CD4-positive, alpha-beta memory T cell (primary cell): ENCODE results near the gene LAMC3. TPM values are rescaled to one million over a fixed set of nuclear protein-coding genes. Genes with fewer than 3 reads are reported as not detected.
A peak's percentile ranks its signal among the peaks of the same experiment; 100 is the strongest.

Experiments
- CTCF ChIA-PET: fragments of 350-600 bp; sonication (Branson Sonifier 250); formaldehyde crosslinking; loops from one replicate; lab custom pipeline; 2021; ENCODE audit warnings: inconsistent platforms; ENCODE audit not compliant: partially characterized antibody; lab: Charles Lee
- POLR2A ChIA-PET: fragments of 350-600 bp; sonication (Branson Sonifier 250); formaldehyde crosslinking; loops from one replicate; lab custom pipeline; 2021; ENCODE audit not compliant: partially characterized antibody; lab: Charles Lee
- DNase-seq, 5 donors: peaks; one replicate each; pipeline versions ENCODE4 v3.0.0 to v3.0.0-alpha.2; 2020 to 2022; ENCODE audit warnings: mixed read lengths in 1 of 5
- H3K27ac ChIP-seq: one replicate; pipeline ENCODE4 v1.7.0; 2013; ENCODE audit warnings: low read depth, low read length
- H3K27me3 ChIP-seq: 2 replicates; pipeline ENCODE4 v1.7.0; 2013; ENCODE audit warnings: mild to moderate bottlenecking, low read length, moderate library complexity; ENCODE audit not compliant: insufficient read depth
- H3K36me3 ChIP-seq: 2 replicates; pipeline ENCODE4 v1.7.0; 2013; ENCODE audit warnings: mild to moderate bottlenecking, low read length, moderate library complexity; ENCODE audit not compliant: insufficient read depth
- H3K4me1 ChIP-seq: 2 replicates; pipeline ENCODE4 v1.7.0; 2013; ENCODE audit warnings: mild to moderate bottlenecking, low read length, moderate library complexity; ENCODE audit not compliant: insufficient read depth
- H3K4me3 ChIP-seq, 2 donors: one replicate each; pipeline ENCODE4 v1.7.0; 2013; ENCODE audit warnings: low read length in 2 of 2, mild to moderate bottlenecking in 1 of 2
- H3K9me3 ChIP-seq, 2 donors: one replicate each; pipeline ENCODE4 v1.7.0; 2013; ENCODE audit warnings: low read length in 2 of 2, control low read depth in 1 of 2; ENCODE audit not compliant: control insufficient read depth in 1 of 2
- H3K27ac Mint-ChIP-seq, 7 donors: one replicate each; pipeline ENCODE4 v1.8.0; 2020 to 2021; ENCODE audit warnings: mixed read lengths in 7 of 7, mild to moderate bottlenecking in 6 of 7, inconsistent platforms in 3 of 7, moderate library complexity in 3 of 7
- H3K27me3 Mint-ChIP-seq, 2 donors: one replicate each; pipeline ENCODE4 v1.8.0; 2020 to 2021; ENCODE audit warnings: mixed read lengths in 2 of 2
- H3K36me3 Mint-ChIP-seq, 2 donors: one replicate each; pipeline ENCODE4 v1.8.0; 2020 to 2021; ENCODE audit warnings: mixed read lengths in 2 of 2, inconsistent platforms in 1 of 2, mild to moderate bottlenecking in 1 of 2
- H3K4me1 Mint-ChIP-seq, 4 donors: one replicate each; pipeline ENCODE4 v1.8.0; 2020 to 2021; ENCODE audit warnings: mixed read lengths in 4 of 4, mild to moderate bottlenecking in 1 of 4
- H3K4me3 Mint-ChIP-seq, 8 donors: one replicate each; pipeline ENCODE4 v1.8.0; 2020 to 2021; ENCODE audit warnings: mixed read lengths in 8 of 8, mild to moderate bottlenecking in 7 of 8, moderate library complexity in 6 of 8, inconsistent platforms in 3 of 8
- H3K9me3 Mint-ChIP-seq, 8 donors: one replicate each; pipeline ENCODE4 v1.8.0; 2020 to 2021; ENCODE audit warnings: mixed read lengths in 8 of 8, mild to moderate bottlenecking in 5 of 8, inconsistent platforms in 3 of 8, moderate library complexity in 1 of 8
- intact Hi-C: fragments of 100-400 bp; cut with micrococcal nuclease; formaldehyde crosslinking; loops from one replicate; pipeline ENCODE4 v1.15.1; 2023
- polyA plus RNA-seq, 2 donors: library from polyadenylated mRNA; unstranded; fragments of 300-500 nt; fragmentation: Illumina TruSeq; gene quantifications; one replicate each; pipeline ENCODE4 v1.2.3, GENCODE V29; 2021
- total RNA-seq, 2 experiments: library from RNA; stranded (reverse); gene quantifications; one replicate each; pipeline ENCODE4 v1.2.3, GENCODE V29; 2021

Gene LAMC3
- total and polyA plus RNA-seq, 4 experiments from 2014 or later = 0.32 to 0.61 TPM; not detected in 2

DNA sequence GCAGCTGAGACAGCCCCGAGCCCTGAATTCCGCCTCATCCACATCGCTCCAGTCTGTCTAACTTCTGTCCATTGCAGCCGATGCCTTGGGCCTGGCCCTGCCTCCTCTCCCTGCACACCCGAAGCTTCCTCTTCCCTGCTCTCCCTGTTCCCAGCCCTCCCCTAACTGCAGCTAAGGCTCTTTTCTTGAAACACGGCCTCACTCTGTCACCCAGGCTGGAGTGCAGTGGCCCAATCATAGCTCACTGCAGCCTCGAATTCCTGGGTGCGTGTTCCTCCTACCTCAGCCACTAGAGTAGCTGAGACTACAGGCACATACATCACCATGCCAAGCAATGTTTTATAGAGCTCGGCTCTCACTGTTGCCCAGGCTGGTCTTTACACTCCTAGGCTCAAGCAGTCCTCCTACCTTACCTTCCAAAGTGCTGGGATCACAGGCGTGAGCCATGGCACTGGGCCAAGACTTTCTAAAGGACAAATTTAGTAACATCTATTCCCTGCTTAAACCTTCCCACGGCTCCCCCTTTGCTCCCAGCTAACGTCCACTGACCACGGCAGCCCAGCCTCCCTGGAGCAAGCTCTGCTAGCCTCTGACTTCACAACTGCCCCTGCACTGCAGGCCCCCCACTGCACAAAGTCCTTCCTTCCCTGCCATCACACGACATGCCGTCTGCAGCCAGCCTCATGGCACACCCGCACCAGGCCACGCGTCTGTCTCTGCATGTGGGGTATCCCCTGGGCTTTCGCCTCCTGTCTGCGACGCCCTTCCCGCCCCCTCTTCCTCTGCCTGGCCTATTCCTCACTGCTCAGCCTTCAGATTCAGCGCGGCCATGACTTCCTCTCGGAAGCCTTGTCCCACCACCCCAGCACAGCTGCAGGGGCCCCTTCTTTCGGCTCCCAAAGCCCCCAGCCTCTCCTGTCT, 28.6 kb downstream of the LAMC3 start:
- Mint-ChIP-seq H3K27ac (no peak overlapping the region), H3K4me1 (no peaks in the 10 kb centered on the region), H3K27me3 (peaks cover 13 to 17% of the 10 kb centered on the region in 2 donors), H3K9me3 (no peaks in the 10 kb centered on the region), H3K4me3 (peak overlapping the region in 1 of 8 donors; percentile 39), H3K36me3 (no peaks in the 10 kb centered on the region)
- H3K36me3 ChIP-seq = no peaks in the 10 kb centered on the region
- no peaks in the 10 kb centered on the region for H3K9me3 ChIP-seq
- no peak overlapping the region for H3K27ac ChIP-seq
- no peaks in the 10 kb centered on the region for H3K4me1 ChIP-seq
- ChIA-PET CTCF (interaction anchor here (1.4 kb wide), 1 partner anchor 9 kb away, joined by 6 read pairs; no protein-coding TSS in a partner anchor), POLR2A (no interaction called here)
- intact Hi-C loops = no loop called here
- H3K27me3 ChIP-seq = peaks cover 6% of the 10 kb centered on the region
- DNase-seq = no peak
- no peak overlapping the region for H3K4me3 ChIP-seq

DNA sequence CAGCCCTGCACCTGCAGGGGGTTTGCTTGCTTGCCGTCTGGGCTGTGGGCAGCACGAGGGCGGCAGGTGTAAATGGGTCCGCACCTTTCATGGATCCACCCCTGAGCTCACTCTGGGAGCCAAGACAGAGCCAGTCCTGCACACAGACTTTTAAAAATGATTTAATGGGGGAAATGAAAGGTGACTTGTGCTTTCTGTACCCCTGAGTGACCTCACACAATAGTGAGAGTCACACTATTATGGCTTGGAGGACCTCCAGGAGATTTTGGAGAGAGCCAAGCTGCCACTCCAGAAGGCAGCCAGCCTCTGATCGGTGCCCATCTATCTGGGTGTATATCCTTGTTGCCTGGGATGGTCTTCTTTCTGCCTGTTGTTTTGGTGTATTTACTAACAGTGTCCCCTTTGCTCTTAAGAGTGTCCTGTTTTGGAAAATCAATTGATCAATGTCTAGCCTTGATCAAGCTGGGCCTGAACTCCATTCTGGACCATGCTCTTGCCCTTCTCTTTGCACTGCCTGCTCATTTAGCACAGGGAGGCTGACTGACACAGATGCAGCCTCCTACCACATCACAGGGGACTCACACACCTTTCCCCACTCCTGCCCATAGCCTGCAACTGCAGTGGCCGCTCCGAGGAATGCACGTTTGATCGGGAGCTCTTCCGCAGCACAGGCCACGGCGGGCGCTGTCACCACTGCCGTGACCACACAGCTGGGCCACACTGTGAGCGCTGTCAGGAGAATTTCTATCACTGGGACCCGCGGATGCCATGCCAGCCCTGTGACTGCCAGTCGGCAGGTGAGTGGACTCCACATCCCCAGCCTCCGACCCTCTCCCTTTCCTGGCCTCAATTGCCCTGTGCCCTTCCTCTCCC, 29.5 kb downstream of the LAMC3 start:
- Histone ChIP-seq H3K9me3 (no peaks in the 10 kb centered on the region), H3K4me3 (no peak overlapping the region), H3K27ac (no peak overlapping the region), H3K4me1 (no peaks in the 10 kb centered on the region), H3K27me3 (peaks cover 6% of the 10 kb centered on the region), H3K36me3 (no peaks in the 10 kb centered on the region)
- Mint-ChIP-seq H3K9me3 (no peaks in the 10 kb centered on the region), H3K4me1 (no peaks in the 10 kb centered on the region), H3K36me3 (no peaks in the 10 kb centered on the region), H3K4me3 (no peak overlapping the region), H3K27me3 (peaks cover 13% of the 10 kb centered on the region in 2 donors), H3K27ac (no peak overlapping the region)
- POLR2A ChIA-PET = interaction anchor here (1.5 kb wide), 1 partner anchor 9 kb away, joined by 5 read pairs; no protein-coding TSS in a partner anchor
- no peak for DNase-seq
- intact Hi-C loops = no loop called here
- CTCF ChIA-PET = no interaction called here

DNA sequence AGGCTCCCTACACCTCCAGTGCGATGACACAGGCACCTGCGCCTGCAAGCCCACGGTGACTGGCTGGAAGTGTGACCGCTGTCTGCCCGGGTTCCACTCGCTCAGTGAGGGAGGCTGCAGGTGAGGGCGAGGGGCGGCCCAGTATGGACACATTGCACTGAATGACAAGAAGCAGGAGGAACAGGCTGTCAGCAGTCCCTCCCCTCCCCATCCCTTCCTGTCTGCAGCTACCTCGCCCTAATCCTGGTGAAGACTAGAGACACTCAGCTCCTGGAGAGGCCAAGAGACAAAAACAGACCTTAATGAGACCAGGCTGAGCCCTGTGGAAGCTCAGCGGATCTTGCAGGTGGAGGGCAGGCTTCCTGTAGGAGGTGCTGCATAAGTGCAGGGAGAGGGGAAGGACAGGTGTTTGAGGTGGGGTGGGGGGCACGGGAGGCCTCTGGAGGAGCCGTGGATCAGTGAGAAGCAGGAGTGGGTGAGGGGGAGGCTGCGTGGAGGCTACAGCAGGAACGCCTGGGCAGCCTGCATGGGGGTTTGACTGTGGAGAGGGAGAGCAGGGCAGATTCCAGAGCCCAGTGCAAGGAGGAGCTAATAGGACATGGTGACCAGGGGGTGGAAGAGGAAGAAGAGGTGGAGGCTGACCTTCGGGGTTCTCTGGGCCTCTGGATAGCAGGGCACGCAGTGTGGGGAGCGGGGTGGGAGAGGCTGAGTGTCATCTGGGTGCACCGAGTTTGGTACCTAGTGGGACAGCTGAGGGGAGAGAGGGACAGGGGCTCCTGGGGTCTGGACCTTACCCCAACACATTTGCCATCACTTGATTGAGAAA, 30.4 kb downstream of the LAMC3 start:
- H3K36me3 ChIP-seq = no peaks in the 10 kb centered on the region
- no peak overlapping the region for H3K27ac Mint-ChIP-seq
- H3K4me3 ChIP-seq = no peak overlapping the region
- H3K9me3 Mint-ChIP-seq = no peaks in the 10 kb centered on the region
- peaks cover 13% of the 10 kb centered on the region in 2 donors for H3K27me3 Mint-ChIP-seq
- H3K4me3 Mint-ChIP-seq = no peak overlapping the region
- H3K36me3 Mint-ChIP-seq = no peaks in the 10 kb centered on the region
- H3K4me1 ChIP-seq = no peaks in the 10 kb centered on the region
- peaks cover 6% of the 10 kb centered on the region for H3K27me3 ChIP-seq
- no peaks in the 10 kb centered on the region for H3K9me3 ChIP-seq
- no peaks in the 10 kb centered on the region for H3K4me1 Mint-ChIP-seq
- CTCF ChIA-PET = no interaction called here
- no peak overlapping the region for H3K27ac ChIP-seq
- no peak for DNase-seq
- POLR2A ChIA-PET = interaction anchor here (1.5 kb wide), 1 partner anchor 10 kb away, joined by 5 read pairs; no protein-coding TSS in a partner anchor
- intact Hi-C loops = no loop called here

DNA sequence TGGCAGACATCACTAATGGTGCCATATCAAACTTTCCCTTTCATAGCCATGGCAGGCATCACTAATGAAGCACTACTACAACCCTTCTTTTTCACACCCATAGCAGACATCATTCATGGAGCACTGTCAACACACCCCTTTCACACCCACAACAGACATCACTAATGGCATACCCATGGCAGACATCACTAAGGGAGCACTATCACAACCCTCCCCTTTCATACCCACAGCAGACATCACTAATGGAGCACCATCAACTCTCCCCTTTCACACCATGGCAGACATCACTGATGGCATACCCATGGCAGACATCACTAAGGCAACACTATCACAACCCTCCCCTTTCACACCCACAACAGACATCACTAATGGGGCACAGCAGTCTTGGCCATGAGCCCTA, 33.7 kb downstream of the LAMC3 start:
- Mint-ChIP-seq H3K27ac (no peak overlapping the region), H3K4me1 (peaks cover 0 to 5% (median 1%) of the 10 kb centered on the region in 4 donors), H3K27me3 (peaks cover 6 to 9% of the 10 kb centered on the region in 2 donors), H3K4me3 (no peak overlapping the region), H3K9me3 (no peaks in the 10 kb centered on the region), H3K36me3 (no peaks in the 10 kb centered on the region)
- Histone ChIP-seq H3K4me1 (no peaks in the 10 kb centered on the region), H3K27ac (no peak overlapping the region), H3K27me3 (peaks cover 6% of the 10 kb centered on the region), H3K9me3 (no peaks in the 10 kb centered on the region), H3K36me3 (no peaks in the 10 kb centered on the region), H3K4me3 (no peak overlapping the region)
- POLR2A ChIA-PET = no interaction called here
- intact Hi-C loops = no loop called here
- DNase-seq = no peak
- CTCF ChIA-PET = interaction anchor here (0.9 to 2.0 kb wide), 3 partner anchors 15 to 177 kb away, joined by 3 to 5 read pairs (median 3); no protein-coding TSS in a partner anchor

DNA sequence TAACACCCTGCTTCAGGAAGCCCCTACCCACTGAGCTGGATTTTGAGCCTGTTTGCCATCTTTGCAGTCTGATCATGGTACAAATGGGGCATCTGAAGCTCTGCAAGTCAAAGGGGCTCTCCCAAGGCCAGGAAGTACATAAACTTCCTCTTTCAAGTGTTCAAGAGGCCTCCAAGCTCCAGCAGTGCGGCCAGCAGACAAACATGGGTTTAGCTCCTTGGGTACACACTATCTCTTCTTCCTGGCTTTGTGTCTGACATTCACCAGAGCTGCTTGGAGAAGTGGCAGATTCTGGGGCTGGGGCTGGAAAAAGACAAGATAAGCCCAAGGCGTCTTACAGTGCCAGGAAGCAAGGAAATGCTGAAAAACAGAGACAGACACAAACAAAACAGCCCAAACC, 34.1 kb downstream of the LAMC3 start:
- Mint-ChIP-seq H3K9me3 (no peaks in the 10 kb centered on the region), H3K4me1 (peaks cover 0 to 5% (median 1%) of the 10 kb centered on the region in 4 donors), H3K27me3 (peaks cover 4 to 6% of the 10 kb centered on the region in 2 donors), H3K4me3 (no peak overlapping the region), H3K27ac (no peak overlapping the region), H3K36me3 (no peaks in the 10 kb centered on the region)
- intact Hi-C loops = no loop called here
- POLR2A ChIA-PET = no interaction called here
- H3K27me3 ChIP-seq = peaks cover 3% of the 10 kb centered on the region
- H3K4me3 ChIP-seq = no peak overlapping the region
- no peaks in the 10 kb centered on the region for H3K9me3 ChIP-seq
- CTCF ChIA-PET = interaction anchor here (0.9 to 2.0 kb wide), 4 partner anchors 11 to 177 kb away, joined by 3 to 5 read pairs (median 3); no protein-coding TSS in a partner anchor
- no peak for DNase-seq
- H3K36me3 ChIP-seq = no peaks in the 10 kb centered on the region
- H3K4me1 ChIP-seq = no peaks in the 10 kb centered on the region
- H3K27ac ChIP-seq = no peak overlapping the region

DNA sequence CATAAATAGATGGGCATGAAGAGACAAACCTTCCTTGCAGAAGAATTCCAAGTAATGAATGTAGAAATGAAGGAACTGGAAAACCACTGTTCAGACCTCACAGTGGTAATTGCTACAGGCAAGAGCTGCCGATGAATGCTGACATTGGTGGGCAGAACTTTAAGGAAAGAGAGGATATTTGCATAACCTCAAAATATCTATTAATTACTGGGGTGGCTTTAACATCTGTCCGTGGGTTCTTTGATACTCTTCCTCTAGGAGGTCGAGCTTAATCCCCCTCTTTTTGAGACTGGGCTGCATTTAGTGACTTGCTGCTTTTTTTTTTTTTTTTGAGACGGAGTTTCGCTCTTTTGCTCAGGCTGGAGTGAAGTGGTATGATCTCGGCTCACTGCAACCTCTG, 34.7 kb downstream of the LAMC3 start:
- no peaks in the 10 kb centered on the region for H3K27me3 ChIP-seq
- Mint-ChIP-seq H3K27ac (no peak overlapping the region), H3K4me3 (no peak overlapping the region), H3K9me3 (no peaks in the 10 kb centered on the region), H3K36me3 (no peaks in the 10 kb centered on the region), H3K4me1 (peaks cover 0 to 5% (median 2%) of the 10 kb centered on the region in 4 donors), H3K27me3 (peaks cover 7% of the 10 kb centered on the region in 2 donors)
- ChIA-PET POLR2A (no interaction called here), CTCF (interaction anchor here (0.9 to 2.0 kb wide), 5 partner anchors 10 to 178 kb away, joined by 3 to 5 read pairs (median 3); no protein-coding TSS in a partner anchor)
- H3K9me3 ChIP-seq = no peaks in the 10 kb centered on the region
- no peaks in the 10 kb centered on the region for H3K4me1 ChIP-seq
- H3K27ac ChIP-seq = no peak overlapping the region
- intact Hi-C loops = no loop called here
- H3K36me3 ChIP-seq = no peaks in the 10 kb centered on the region
- DNase-seq = no peak
- no peak overlapping the region for H3K4me3 ChIP-seq
